ENCODE measurements around the gene DPM3.
"Not testable (repeated sequence)": the region's sequence is repeated elsewhere in the genome, so short reads cannot be mapped to it uniquely, and the experiment has no call there.

- TF ChIP-seq CTCF (conservative IDR thresholded peaks at IDR 0.05); EZH2 (IDR thresholded peaks at IDR 0.05; ENCODE audit: low read depth): not testable (repeated sequence)
Measured at GRCh38 chr1:155163785-155164184, 23.5 kb upstream of the DPM3 start.
